ENCODE data around the gene PPFIBP2. TPM values are rescaled to one million over a fixed set of nuclear protein-coding genes. Genes with fewer than 3 reads are reported as not detected.

PPFIBP2 gene
- total RNA-seq, 1 donor from 2014 or later = 1.8 TPM

DNA sequence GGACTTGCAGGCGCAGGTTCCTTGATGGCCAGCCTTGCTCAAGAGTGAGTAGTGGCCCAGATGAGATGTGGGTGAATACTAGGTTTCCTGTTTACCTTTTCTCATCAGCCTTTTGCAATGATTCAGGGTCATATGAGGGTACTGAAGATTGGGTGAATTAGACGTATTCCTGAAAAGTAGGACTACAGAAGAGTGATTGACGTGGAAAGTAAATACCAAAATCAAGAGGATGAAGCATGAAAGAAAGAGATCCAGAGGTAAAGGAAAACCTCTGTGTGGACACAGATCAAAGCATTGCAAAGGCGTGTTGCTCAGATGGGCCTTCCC, 99.6 kb downstream of the PPFIBP2 start:
- H3K9ac ChIP-seq (ENCODE audit: low read length) = no peak overlapping the region
- H2AFZ ChIP-seq (ENCODE audit: low read depth, low read length) = no peak overlapping the region
- no peaks in the 10 kb centered on the region for H3K9me3 ChIP-seq (ENCODE audit: insufficient read depth, low read depth, low read length)
- DNase-seq (ENCODE audit: low read depth) = no peak
- no peaks in the 10 kb centered on the region for H4K20me1 ChIP-seq (ENCODE audit: insufficient read depth, low read length)
- no peak overlapping the region for H3K4me2 ChIP-seq (ENCODE audit: low read length)
- no peaks in the 10 kb centered on the region for H3K36me3 ChIP-seq (ENCODE audit: insufficient read depth, low read length)
- H3K27me3 Mint-ChIP-seq (ENCODE audit: low read depth, unreplicated experiment) = peaks cover 8% of the 10 kb centered on the region
- H3K79me2 ChIP-seq (ENCODE audit: insufficient read depth, low read length) = no peaks in the 10 kb centered on the region
- peaks cover 8% of the 10 kb centered on the region for H3K4me1 Mint-ChIP-seq (ENCODE audit: low read depth, unreplicated experiment)
- no peaks in the 10 kb centered on the region for H3K4me1 ChIP-seq (ENCODE audit: insufficient read depth, low read length)
- H3K4me3 Mint-ChIP-seq (ENCODE audit: unreplicated experiment) = no peak overlapping the region
- no peaks in the 10 kb centered on the region for H3K36me3 Mint-ChIP-seq (ENCODE audit: low read depth, unreplicated experiment)
- no peak for FAIRE-seq
- no peak for TF ChIP-seq EZH2 (IDR thresholded peaks at IDR 0.05; ENCODE audit: insufficient read depth, low read length)
- TF ChIP-seq, protein P1, sequence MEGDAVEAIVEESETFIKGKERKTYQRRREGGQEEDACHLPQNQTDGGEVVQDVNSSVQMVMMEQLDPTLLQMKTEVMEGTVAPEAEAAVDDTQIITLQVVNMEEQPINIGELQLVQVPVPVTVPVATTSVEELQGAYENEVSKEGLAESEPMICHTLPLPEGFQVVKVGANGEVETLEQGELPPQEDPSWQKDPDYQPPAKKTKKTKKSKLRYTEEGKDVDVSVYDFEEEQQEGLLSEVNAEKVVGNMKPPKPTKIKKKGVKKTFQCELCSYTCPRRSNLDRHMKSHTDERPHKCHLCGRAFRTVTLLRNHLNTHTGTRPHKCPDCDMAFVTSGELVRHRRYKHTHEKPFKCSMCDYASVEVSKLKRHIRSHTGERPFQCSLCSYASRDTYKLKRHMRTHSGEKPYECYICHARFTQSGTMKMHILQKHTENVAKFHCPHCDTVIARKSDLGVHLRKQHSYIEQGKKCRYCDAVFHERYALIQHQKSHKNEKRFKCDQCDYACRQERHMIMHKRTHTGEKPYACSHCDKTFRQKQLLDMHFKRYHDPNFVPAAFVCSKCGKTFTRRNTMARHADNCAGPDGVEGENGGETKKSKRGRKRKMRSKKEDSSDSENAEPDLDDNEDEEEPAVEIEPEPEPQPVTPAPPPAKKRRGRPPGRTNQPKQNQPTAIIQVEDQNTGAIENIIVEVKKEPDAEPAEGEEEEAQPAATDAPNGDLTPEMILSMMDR (IDR thresholded peaks at IDR 0.05; ENCODE audit: insufficient read depth, low read depth, low read length) = no peak
- no peak overlapping the region for H3K27ac ChIP-seq (ENCODE audit: low read depth, low read length)
- H3K9me3 Mint-ChIP-seq (ENCODE audit: unreplicated experiment) = no peaks in the 10 kb centered on the region
- H3K27ac Mint-ChIP-seq (ENCODE audit: unreplicated experiment) = no peak overlapping the region
- peaks cover 5% of the 10 kb centered on the region for H3K27me3 ChIP-seq (ENCODE audit: insufficient read depth, low read length)
- no peak overlapping the region for H3K4me3 ChIP-seq (ENCODE audit: insufficient read depth, low read depth, low read length)

DNA sequence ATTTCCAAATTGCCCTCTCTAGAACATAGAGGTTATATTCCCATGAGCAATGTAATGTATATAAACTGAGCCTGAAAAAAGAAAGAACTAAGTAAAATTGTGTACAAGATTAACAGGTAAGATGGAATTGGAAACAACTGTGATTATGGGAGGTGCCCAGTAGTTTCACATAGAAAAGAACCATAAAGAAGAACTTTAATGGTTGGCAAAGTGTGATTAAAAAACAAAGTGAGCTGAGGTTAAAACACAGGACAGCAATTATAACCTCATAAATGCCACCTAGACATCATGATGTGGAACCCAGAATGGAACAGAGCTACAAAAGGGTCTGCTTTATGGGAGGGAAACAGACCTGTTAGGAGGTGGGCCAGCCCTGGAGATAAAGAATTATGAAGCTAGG, 100.9 kb downstream of the PPFIBP2 start:
- Histone ChIP-seq H4K20me1 (ENCODE audit: insufficient read depth, low read length) (no peaks in the 10 kb centered on the region), H3K79me2 (ENCODE audit: insufficient read depth, low read length) (no peaks in the 10 kb centered on the region), H3K27ac (ENCODE audit: low read depth, low read length) (no peak overlapping the region), H3K9ac (ENCODE audit: low read length) (no peak overlapping the region), H3K9me3 (ENCODE audit: insufficient read depth, low read depth, low read length) (no peaks in the 10 kb centered on the region), H3K4me2 (ENCODE audit: low read length) (no peak overlapping the region), H3K36me3 (ENCODE audit: insufficient read depth, low read length) (no peaks in the 10 kb centered on the region), H2AFZ (ENCODE audit: low read depth, low read length) (no peak overlapping the region), H3K4me1 (ENCODE audit: insufficient read depth, low read length) (no peaks in the 10 kb centered on the region), H3K4me3 (ENCODE audit: insufficient read depth, low read depth, low read length) (no peak overlapping the region), H3K27me3 (ENCODE audit: insufficient read depth, low read length) (no peaks in the 10 kb centered on the region)
- Mint-ChIP-seq H3K9me3 (ENCODE audit: unreplicated experiment) (no peaks in the 10 kb centered on the region), H3K27me3 (ENCODE audit: low read depth, unreplicated experiment) (peaks cover 15% of the 10 kb centered on the region), H3K36me3 (ENCODE audit: low read depth, unreplicated experiment) (no peaks in the 10 kb centered on the region), H3K27ac (ENCODE audit: unreplicated experiment) (no peak overlapping the region), H3K4me1 (ENCODE audit: low read depth, unreplicated experiment) (peaks cover 8% of the 10 kb centered on the region), H3K4me3 (ENCODE audit: unreplicated experiment) (no peak overlapping the region)
- TF ChIP-seq EZH2 (IDR thresholded peaks at IDR 0.05; ENCODE audit: insufficient read depth, low read length) = no peak
- TF ChIP-seq, protein P1 (IDR thresholded peaks at IDR 0.05; ENCODE audit: insufficient read depth, low read depth, low read length) = no peak
- DNase-seq (ENCODE audit: low read depth) (no peak), FAIRE-seq (no peak)

DNA sequence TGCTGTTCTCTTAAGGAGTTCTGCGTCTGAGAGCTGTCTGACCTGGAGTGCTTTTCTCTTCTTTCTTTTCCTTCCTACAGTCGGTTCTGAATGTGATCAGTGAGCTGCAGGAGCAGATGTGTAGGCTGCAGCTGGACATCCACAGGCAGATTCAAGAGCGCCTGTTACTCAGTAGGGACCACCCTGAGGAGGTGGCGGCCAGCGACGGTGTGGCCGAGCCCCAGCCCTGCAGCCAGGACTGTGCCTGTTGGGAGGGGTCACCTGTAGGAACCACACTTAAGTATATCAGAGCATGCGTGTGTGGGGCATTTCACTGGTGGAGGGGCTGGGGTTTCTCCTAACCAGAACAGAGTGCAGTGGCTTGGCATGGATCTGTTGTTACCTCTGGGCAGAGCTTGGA, 103.2 kb downstream of the PPFIBP2 start:
- peaks cover 19% of the 10 kb centered on the region for H3K27me3 Mint-ChIP-seq (ENCODE audit: low read depth, unreplicated experiment)
- H3K36me3 ChIP-seq (ENCODE audit: insufficient read depth, low read length) = no peaks in the 10 kb centered on the region
- no peaks in the 10 kb centered on the region for H3K4me1 ChIP-seq (ENCODE audit: insufficient read depth, low read length)
- peaks cover 8% of the 10 kb centered on the region for H3K4me1 Mint-ChIP-seq (ENCODE audit: low read depth, unreplicated experiment)
- no peak overlapping the region for H3K4me3 Mint-ChIP-seq (ENCODE audit: unreplicated experiment)
- TF ChIP-seq EZH2 (IDR thresholded peaks at IDR 0.05; ENCODE audit: insufficient read depth, low read length) = no peak
- TF ChIP-seq, protein P1 (IDR thresholded peaks at IDR 0.05; ENCODE audit: insufficient read depth, low read depth, low read length) = no peak
- FAIRE-seq = no peak
- H3K4me2 ChIP-seq (ENCODE audit: low read length) = no peak overlapping the region
- no peaks in the 10 kb centered on the region for H4K20me1 ChIP-seq (ENCODE audit: insufficient read depth, low read length)
- no peak overlapping the region for H3K9ac ChIP-seq (ENCODE audit: low read length)
- H3K27ac ChIP-seq (ENCODE audit: low read depth, low read length) = no peak overlapping the region
- no peak overlapping the region for H3K4me3 ChIP-seq (ENCODE audit: insufficient read depth, low read depth, low read length)
- H3K27me3 ChIP-seq (ENCODE audit: insufficient read depth, low read length) = no peaks in the 10 kb centered on the region
- H3K79me2 ChIP-seq (ENCODE audit: insufficient read depth, low read length) = no peaks in the 10 kb centered on the region
- H3K36me3 Mint-ChIP-seq (ENCODE audit: low read depth, unreplicated experiment) = no peaks in the 10 kb centered on the region
- no peak for DNase-seq (ENCODE audit: low read depth)
- no peaks in the 10 kb centered on the region for H3K9me3 ChIP-seq (ENCODE audit: insufficient read depth, low read depth, low read length)
- no peak overlapping the region for H3K27ac Mint-ChIP-seq (ENCODE audit: unreplicated experiment)
- H2AFZ ChIP-seq (ENCODE audit: low read depth, low read length) = no peak overlapping the region
- H3K9me3 Mint-ChIP-seq (ENCODE audit: unreplicated experiment) = no peaks in the 10 kb centered on the region
